SU-DHL-6 (cell line): Measurements from ENCODE around the gene UNG.

Source experiments
- CTCF ChIP-seq: fragments of 200-600 bp; sonication (generic); IDR thresholded peaks from one replicate; pipeline ENCODE4 v1.5.1; 2017; ENCODE audit warnings: antibody characterized with exemption, mild to moderate bottlenecking, low read length, moderate library complexity; ENCODE audit not compliant: insufficient read depth, poor library complexity, severe bottlenecking
- EZH2phosphoT487 ChIP-seq: fragments of 200-600 bp; sonication (generic), shearing (Covaris generic); conservative IDR thresholded peaks from 2 replicates; pipeline ENCODE4 v1.6.1; 2018; ENCODE audit warnings: mild to moderate bottlenecking, antibody characterized with exemption, low read length, moderate library complexity, mixed read lengths

- TF ChIP-seq CTCF (no peak), EZH2phosphoT487 (no peak)
Measured at GRCh38 chr12:109157986-109158385, 60.6 kb downstream of the UNG start.
